ENCODE results near the gene DEFB129. TPM values are rescaled to one million over a fixed set of nuclear protein-coding genes. Genes with fewer than 3 reads are reported as not detected.

Gene DEFB129
- total and polyA plus RNA-seq, 4 donors, result not detected

DNA sequence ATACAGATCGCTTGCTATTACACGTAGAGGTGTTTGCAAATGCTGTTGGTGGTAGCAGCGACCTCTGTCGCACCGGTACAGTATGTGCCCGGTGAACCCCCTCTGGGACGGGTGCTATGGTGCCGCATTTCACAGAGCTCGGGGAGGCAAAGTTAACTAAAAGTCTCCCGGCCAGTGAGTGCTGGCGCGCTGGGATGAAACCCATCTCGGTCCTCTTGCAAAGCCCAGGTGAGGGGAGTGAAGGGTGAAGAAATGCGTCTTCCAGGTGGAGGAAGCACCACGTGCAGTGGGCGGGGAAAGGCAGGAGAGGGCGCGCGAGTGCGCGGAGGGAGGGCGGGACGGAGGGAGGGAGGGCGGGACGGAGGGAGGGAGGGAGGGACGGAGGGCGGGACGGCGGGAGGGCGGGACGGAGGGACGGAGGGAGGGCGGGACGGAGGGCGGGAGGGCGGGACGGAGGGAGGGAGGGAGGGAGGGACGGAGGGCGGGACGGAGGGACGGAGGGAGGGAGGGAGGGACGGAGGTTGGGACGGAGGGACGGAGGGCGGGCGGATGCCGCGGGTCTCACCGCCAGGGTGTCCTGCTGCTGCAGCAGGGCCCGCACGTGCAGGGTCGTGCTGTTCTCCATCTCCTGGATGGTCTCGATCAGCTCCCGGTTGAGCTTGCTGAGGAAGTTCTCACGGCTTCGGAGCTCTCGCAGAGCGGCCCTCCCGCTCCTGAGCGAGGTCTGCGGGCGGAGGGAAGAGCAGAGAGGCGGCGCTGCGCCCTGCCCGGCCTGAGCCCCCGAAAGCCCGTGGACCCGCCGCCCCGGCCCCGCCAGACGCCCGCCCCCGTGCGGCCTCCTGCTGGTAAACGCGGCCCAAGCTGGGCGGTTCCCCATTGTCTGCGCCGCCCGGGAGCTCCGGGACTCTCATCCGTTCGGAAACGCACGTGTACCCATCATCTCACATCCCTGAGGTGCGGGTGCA, 51.8 kb downstream of the DEFB129 start:
- no peak overlapping the region for H3K4me3 ChIP-seq
- ATAC-seq (ENCODE audit: insufficient read depth, low FRiP score), result no peak
- TF ChIP-seq CTCF (IDR thresholded peaks at IDR 0.05; ENCODE audit: control extremely low read depth, extremely low read depth), result no peak

More for the DNA sequence above, 51.8 kb downstream of the DEFB129 start:
- H3K36me3 ChIP-seq (ENCODE audit: control insufficient read depth in 4 of 4, insufficient read depth in 4 of 4, low read length in 4 of 4), result peaks cover 0 to 37% (median 19%) of the 10 kb centered on the region in 4 donors
- H3K4me1 ChIP-seq (ENCODE audit: control insufficient read depth in 5 of 5, insufficient read depth in 5 of 5, low read length in 5 of 5), result no peaks in the 10 kb centered on the region
- WGBS, 2 donors, result 77 to 83% methylated on average over 57 to 73 of the region's 88 CpGs
- no peak overlapping the region for H3K9ac ChIP-seq (ENCODE audit: insufficient read depth in 1 of 2, low read length in 2 of 2)
- no peaks in the 10 kb centered on the region for H3K27me3 ChIP-seq (ENCODE audit: control insufficient read depth in 3 of 3, insufficient read depth in 3 of 3, low read length in 2 of 3)
- peak in 2 of 3 donors; percentile 14 to 29 for DNase-seq
- no peaks in the 10 kb centered on the region for H3K9me3 ChIP-seq (ENCODE audit: control insufficient read depth in 4 of 4, insufficient read depth in 3 of 4, low read length in 3 of 4)
- no peak overlapping the region for H3K27ac ChIP-seq (ENCODE audit: low read depth in 1 of 2, low read length in 1 of 2)

Other genes starting within 250 kb of the DEFB129 start
- not detected for gene DEFB125, start 139.6 kb upstream of the DEFB129 start, total RNA-seq
- not detected for gene DEFB125, start 139.6 kb upstream of the DEFB129 start, polyA plus RNA-seq
- gene DEFB126, start 84.7 kb upstream of the DEFB129 start, total RNA-seq, result not detected
- not detected for gene DEFB126, start 84.7 kb upstream of the DEFB129 start, polyA plus RNA-seq
- gene DEFB127, start 69.8 kb upstream of the DEFB129 start, total RNA-seq, result not detected
- not detected for gene DEFB127, start 69.8 kb upstream of the DEFB129 start, polyA plus RNA-seq
- gene DEFB128, start 37.5 kb upstream of the DEFB129 start, total RNA-seq, result not detected
- not detected for gene DEFB128, start 37.5 kb upstream of the DEFB129 start, polyA plus RNA-seq
- gene DEFB132, start 30.5 kb downstream of the DEFB129 start, total RNA-seq, result not detected
- not detected for gene DEFB132, start 30.5 kb downstream of the DEFB129 start, polyA plus RNA-seq
- gene C20orf96, start 63.5 kb downstream of the DEFB129 start, total RNA-seq, result 10 to 100 TPM; 14.4 to 22.4 TPM
- gene C20orf96, start 63.5 kb downstream of the DEFB129 start, polyA plus RNA-seq, result 1 to 10 TPM; 5.2 to 6.6 TPM
- 10 to 100 TPM; 15.3 to 27.8 TPM for gene ZCCHC3, start 70.3 kb downstream of the DEFB129 start, total RNA-seq
- 10 to 100 TPM; 10.4 to 12.0 TPM for gene ZCCHC3, start 70.3 kb downstream of the DEFB129 start, polyA plus RNA-seq
- gene SOX12, start 98.3 kb downstream of the DEFB129 start, total RNA-seq, result 10 to 100 TPM in 1 of 2 donors, 1 to 10 TPM in 1; 6.8 to 15.9 TPM
- gene SOX12, start 98.3 kb downstream of the DEFB129 start, polyA plus RNA-seq, result 1 to 10 TPM; 2.7 to 4.1 TPM
- 10 to 100 TPM; 15.3 to 43.7 TPM for gene NRSN2, start 119.9 kb downstream of the DEFB129 start, total RNA-seq
- 10 to 100 TPM; 22.5 to 34.7 TPM for gene NRSN2, start 119.9 kb downstream of the DEFB129 start, polyA plus RNA-seq
- 10 to 100 TPM in 1 of 2 donors, 1 to 10 TPM in 1; 7.6 to 39.4 TPM for gene TRIB3, start 153.5 kb downstream of the DEFB129 start, total RNA-seq
- gene TRIB3, start 153.5 kb downstream of the DEFB129 start, polyA plus RNA-seq, result 10 to 100 TPM; 29.9 to 36.5 TPM
- 100 to 1,000 TPM in 1 of 2 donors, 10 to 100 TPM in 1; 58.3 to 102 TPM for gene RBCK1, start 181.0 kb downstream of the DEFB129 start, total RNA-seq
- gene RBCK1, start 181.0 kb downstream of the DEFB129 start, polyA plus RNA-seq, result 100 to 1,000 TPM in 1 of 2 donors, 10 to 100 TPM in 1; 95.9 to 108 TPM
- 10 to 100 TPM; 33.8 to 42.4 TPM for gene TBC1D20, start 235.3 kb downstream of the DEFB129 start, total RNA-seq
- gene TBC1D20, start 235.3 kb downstream of the DEFB129 start, polyA plus RNA-seq, result 10 to 100 TPM; 15.7 to 20.6 TPM